GM12878 (cell line): Measurements from ENCODE around the gene GDI2.

Experiments used
- CEBPB ChIP-seq, 2 experiments: fragments of 150-350 bp in 1 of 2; IDR thresholded peaks; 2 replicates each; pipeline ENCODE4 v1.6.1; 2012 to 2014; ENCODE audit warnings: low read depth in 2 of 2, low read length in 2 of 2, borderline replicate concordance in 1 of 2, inconsistent platforms in 1 of 2
- IRF4 ChIP-seq: IDR thresholded peaks from 2 replicates; pipeline ENCODE4 v1.6.1; 2011; ENCODE audit warnings: low read depth, low read length
- POLR2A ChIP-seq: IDR thresholded peaks from 2 replicates; pipeline ENCODE4 v1.6.1; 2011; ENCODE audit warnings: low read depth, mild to moderate bottlenecking, low read length
- POLR2AphosphoS2 ChIP-seq: IDR thresholded peaks from 2 replicates; pipeline ENCODE4 v1.6.1; 2011; ENCODE audit warnings: low read depth, mild to moderate bottlenecking, low read length, improper control_type of control experiment, moderate library complexity
- RAD21 ChIP-seq: IDR thresholded peaks from 2 replicates; pipeline ENCODE4 v1.6.1; 2011; ENCODE audit warnings: mild to moderate bottlenecking, low read depth, low read length, moderate library complexity; ENCODE audit not compliant: insufficient read depth
- TAF1 ChIP-seq: IDR thresholded peaks from 2 replicates; pipeline ENCODE4 v1.6.1; 2011; ENCODE audit warnings: mild to moderate bottlenecking, low read depth, low read length, borderline replicate concordance
- TCF12 ChIP-seq: IDR thresholded peaks from 2 replicates; pipeline ENCODE4 v1.6.1; 2011; ENCODE audit warnings: low read depth, mild to moderate bottlenecking, low read length
- YBX1 ChIP-seq: fragments of 450-650 bp; IDR thresholded peaks from 2 replicates; pipeline ENCODE4 v1.6.1; 2016; ENCODE audit warnings: antibody characterized with exemption
- ZNF274 ChIP-seq: IDR thresholded peaks from one replicate; pipeline ENCODE4 v1.8.0; 2011; ENCODE audit not compliant: insufficient read length, insufficient read depth
- TF ChIP-seq, protein P1 (sequence below), 3 experiments: IDR thresholded peaks in 2 of 3; conservative IDR thresholded peaks in 1 of 3; 2 replicates each; pipeline ENCODE4 v1.5.1; 2011; ENCODE audit warnings: low read depth in 3 of 3, low read length in 3 of 3, mild to moderate bottlenecking in 3 of 3, control low read depth in 2 of 3, moderate library complexity in 2 of 3, inconsistent platforms in 1 of 3, mixed read lengths in 1 of 3; ENCODE audit not compliant: control insufficient read depth in 2 of 3, insufficient read depth in 1 of 3; ENCODE audit errors: extremely low read depth in 1 of 3
- TF ChIP-seq, protein P2 (sequence below): fragments of 450-650 bp; IDR thresholded peaks from 2 replicates; pipeline ENCODE4 v1.6.1; 2016; ENCODE audit warnings: mild to moderate bottlenecking, moderate library complexity, borderline replicate concordance
- TF ChIP-seq, protein P3 (sequence below): IDR thresholded peaks from 2 replicates; pipeline ENCODE4 v1.6.1; 2012; ENCODE audit warnings: low read depth, low read length, improper control_type of control experiment
- TF ChIP-seq, protein P4 (sequence below): fragments of 450-650 bp; IDR thresholded peaks from 2 replicates; pipeline ENCODE4 v1.6.1; 2017; ENCODE audit warnings: mild to moderate bottlenecking

DNA sequence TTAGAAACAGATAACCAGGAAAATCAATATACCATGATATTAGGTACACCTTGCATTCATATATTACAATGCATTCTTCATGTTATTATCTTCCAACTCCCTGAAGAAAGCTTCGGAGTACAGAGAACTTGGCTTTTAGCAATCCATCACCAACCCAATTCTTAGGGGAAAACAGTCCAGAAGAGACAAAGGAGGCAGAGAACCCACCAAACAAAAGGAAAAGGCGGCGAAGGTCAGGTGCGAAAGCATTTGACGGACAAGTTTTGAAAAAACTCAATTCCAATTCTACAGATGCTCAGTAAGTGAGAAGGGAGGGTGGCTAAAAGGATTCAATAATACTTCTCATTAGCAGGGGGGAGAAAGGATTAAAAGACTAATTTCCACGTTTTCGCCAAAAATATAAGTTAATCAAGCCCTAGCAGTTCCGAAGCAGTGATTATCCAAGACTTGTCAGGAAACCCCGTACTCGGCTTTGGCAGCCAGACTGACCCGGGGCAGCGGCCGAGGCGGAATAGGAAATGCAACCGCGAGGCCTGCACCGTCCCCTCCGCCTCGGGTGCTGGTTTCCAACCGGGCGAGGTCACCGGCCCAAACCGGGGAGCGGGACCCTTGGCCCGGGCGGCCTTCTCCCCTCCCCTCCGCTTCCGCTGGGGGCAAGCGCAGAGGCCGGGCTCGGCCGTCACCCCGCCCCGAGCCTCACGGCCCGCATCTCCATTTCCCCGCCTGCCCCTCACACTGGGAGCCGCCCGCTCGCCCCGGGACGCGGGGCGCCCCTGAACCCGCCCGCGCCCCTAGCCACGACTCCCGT is 747 bp downstream of the GDI2 start:
- 0 out of 2 replicates have a peak, but pooled peaks have one; percentile 7 for TF ChIP-seq POLR2A
- TF ChIP-seq, protein P1, sequence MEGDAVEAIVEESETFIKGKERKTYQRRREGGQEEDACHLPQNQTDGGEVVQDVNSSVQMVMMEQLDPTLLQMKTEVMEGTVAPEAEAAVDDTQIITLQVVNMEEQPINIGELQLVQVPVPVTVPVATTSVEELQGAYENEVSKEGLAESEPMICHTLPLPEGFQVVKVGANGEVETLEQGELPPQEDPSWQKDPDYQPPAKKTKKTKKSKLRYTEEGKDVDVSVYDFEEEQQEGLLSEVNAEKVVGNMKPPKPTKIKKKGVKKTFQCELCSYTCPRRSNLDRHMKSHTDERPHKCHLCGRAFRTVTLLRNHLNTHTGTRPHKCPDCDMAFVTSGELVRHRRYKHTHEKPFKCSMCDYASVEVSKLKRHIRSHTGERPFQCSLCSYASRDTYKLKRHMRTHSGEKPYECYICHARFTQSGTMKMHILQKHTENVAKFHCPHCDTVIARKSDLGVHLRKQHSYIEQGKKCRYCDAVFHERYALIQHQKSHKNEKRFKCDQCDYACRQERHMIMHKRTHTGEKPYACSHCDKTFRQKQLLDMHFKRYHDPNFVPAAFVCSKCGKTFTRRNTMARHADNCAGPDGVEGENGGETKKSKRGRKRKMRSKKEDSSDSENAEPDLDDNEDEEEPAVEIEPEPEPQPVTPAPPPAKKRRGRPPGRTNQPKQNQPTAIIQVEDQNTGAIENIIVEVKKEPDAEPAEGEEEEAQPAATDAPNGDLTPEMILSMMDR (IDR thresholded peaks at IDR 0.05 in 2 of 3, conservative IDR thresholded peaks at IDR 0.05 in 1 of 3; ENCODE audit: control insufficient read depth in 2 of 3, extremely low read depth in 1 of 3, insufficient read depth in 1 of 3, low read depth in 3 of 3, low read length in 3 of 3) = peak in 1 of 3 experiments; percentile 10; a peak in 1 of 6 replicates
- TF ChIP-seq, protein P2, sequence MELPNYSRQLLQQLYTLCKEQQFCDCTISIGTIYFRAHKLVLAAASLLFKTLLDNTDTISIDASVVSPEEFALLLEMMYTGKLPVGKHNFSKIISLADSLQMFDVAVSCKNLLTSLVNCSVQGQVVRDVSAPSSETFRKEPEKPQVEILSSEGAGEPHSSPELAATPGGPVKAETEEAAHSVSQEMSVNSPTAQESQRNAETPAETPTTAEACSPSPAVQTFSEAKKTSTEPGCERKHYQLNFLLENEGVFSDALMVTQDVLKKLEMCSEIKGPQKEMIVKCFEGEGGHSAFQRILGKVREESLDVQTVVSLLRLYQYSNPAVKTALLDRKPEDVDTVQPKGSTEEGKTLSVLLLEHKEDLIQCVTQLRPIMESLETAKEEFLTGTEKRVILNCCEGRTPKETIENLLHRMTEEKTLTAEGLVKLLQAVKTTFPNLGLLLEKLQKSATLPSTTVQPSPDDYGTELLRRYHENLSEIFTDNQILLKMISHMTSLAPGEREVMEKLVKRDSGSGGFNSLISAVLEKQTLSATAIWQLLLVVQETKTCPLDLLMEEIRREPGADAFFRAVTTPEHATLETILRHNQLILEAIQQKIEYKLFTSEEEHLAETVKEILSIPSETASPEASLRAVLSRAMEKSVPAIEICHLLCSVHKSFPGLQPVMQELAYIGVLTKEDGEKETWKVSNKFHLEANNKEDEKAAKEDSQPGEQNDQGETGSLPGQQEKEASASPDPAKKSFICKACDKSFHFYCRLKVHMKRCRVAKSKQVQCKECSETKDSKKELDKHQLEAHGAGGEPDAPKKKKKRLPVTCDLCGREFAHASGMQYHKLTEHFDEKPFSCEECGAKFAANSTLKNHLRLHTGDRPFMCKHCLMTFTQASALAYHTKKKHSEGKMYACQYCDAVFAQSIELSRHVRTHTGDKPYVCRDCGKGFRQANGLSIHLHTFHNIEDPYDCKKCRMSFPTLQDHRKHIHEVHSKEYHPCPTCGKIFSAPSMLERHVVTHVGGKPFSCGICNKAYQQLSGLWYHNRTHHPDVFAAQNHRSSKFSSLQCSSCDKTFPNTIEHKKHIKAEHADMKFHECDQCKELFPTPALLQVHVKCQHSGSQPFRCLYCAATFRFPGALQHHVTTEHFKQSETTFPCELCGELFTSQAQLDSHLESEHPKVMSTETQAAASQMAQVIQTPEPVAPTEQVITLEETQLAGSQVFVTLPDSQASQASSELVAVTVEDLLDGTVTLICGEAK = no peak
- TF ChIP-seq IRF4 = no peak
- TF ChIP-seq, protein P3, sequence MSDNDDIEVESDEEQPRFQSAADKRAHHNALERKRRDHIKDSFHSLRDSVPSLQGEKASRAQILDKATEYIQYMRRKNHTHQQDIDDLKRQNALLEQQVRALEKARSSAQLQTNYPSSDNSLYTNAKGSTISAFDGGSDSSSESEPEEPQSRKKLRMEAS = no peak
- TF ChIP-seq CEBPB (IDR thresholded peaks at IDR 0.05; ENCODE audit: borderline replicate concordance in 1 of 2, low read depth in 2 of 2, low read length in 2 of 2) = no peak
- TF ChIP-seq, protein P4, sequence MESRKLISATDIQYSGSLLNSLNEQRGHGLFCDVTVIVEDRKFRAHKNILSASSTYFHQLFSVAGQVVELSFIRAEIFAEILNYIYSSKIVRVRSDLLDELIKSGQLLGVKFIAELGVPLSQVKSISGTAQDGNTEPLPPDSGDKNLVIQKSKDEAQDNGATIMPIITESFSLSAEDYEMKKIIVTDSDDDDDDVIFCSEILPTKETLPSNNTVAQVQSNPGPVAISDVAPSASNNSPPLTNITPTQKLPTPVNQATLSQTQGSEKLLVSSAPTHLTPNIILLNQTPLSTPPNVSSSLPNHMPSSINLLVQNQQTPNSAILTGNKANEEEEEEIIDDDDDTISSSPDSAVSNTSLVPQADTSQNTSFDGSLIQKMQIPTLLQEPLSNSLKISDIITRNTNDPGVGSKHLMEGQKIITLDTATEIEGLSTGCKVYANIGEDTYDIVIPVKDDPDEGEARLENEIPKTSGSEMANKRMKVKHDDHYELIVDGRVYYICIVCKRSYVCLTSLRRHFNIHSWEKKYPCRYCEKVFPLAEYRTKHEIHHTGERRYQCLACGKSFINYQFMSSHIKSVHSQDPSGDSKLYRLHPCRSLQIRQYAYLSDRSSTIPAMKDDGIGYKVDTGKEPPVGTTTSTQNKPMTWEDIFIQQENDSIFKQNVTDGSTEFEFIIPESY = no peak
- no peak for TF ChIP-seq ZNF274
- TF ChIP-seq POLR2AphosphoS2 = no peak; the same call in 1 of the 2 replicates
- TF ChIP-seq TCF12 = no peak
- TF ChIP-seq YBX1 = no peak
- TF ChIP-seq TAF1 = no peak
- TF ChIP-seq RAD21 = no peak
